GM18499 (cell line): ENCODE results near the gene TINCR.
"Not testable (repeated sequence)": the region's sequence is repeated elsewhere in the genome, so short reads cannot be mapped to it uniquely, and the experiment has no call there.

ENCODE experiments used
- ATAC-seq: cut with Tn5 transposase; IDR thresholded peaks from one replicate; pipeline ENCODE4 v1.9.1; 2021; ENCODE audit warnings: moderate number of reproducible peaks; ENCODE audit not compliant: insufficient read depth, unreplicated experiment

The TINCR gene

GRCh38 chr19:5567360-5567969 is at the start of gene TINCR:
TSS of gene TINCR (minus strand) at chr19:5567953.
- no peak for ATAC-seq

GRCh38 chr19:5617080-5617479 is 49.3 kb upstream of the TINCR start:
- ATAC-seq = no peak

- no peak for ATAC-seq
Observed at GRCh38 chr19:5615756-5616327, 48.1 kb upstream of the TINCR start.

- no peak for ATAC-seq
Observed at GRCh38 chr19:5612891-5613865, 45.4 kb upstream of the TINCR start.

- ATAC-seq = no peak
Observed at GRCh38 chr19:5609881-5610448, 42.2 kb upstream of the TINCR start.

GRCh38 chr19:5608766-5609165 is 41.0 kb upstream of the TINCR start:
- not testable (repeated sequence) for ATAC-seq

- ATAC-seq = no peak
Observed at GRCh38 chr19:5608291-5608690, 40.5 kb upstream of the TINCR start.

- no peak for ATAC-seq
Observed at GRCh38 chr19:5607318-5608275, 39.8 kb upstream of the TINCR start.

GRCh38 chr19:5605362-5605761 is 37.6 kb upstream of the TINCR start:
- ATAC-seq = no peak

GRCh38 chr19:5603626-5604025 is 35.9 kb upstream of the TINCR start:
- no peak for ATAC-seq

GRCh38 chr19:5600797-5601196 is 33.0 kb upstream of the TINCR start:
- no peak for ATAC-seq

- ATAC-seq = no peak
Observed at GRCh38 chr19:5595745-5596144, 28.0 kb upstream of the TINCR start.

- no peak for ATAC-seq
Observed at GRCh38 chr19:5595129-5595528, 27.4 kb upstream of the TINCR start.

- no peak for ATAC-seq
Observed at GRCh38 chr19:5594521-5594950, 26.8 kb upstream of the TINCR start.

GRCh38 chr19:5593343-5594255 is 25.8 kb upstream of the TINCR start:
- ATAC-seq = no peak

GRCh38 chr19:5592531-5593342 is 25.0 kb upstream of the TINCR start:
- no peak for ATAC-seq

GRCh38 chr19:5591476-5591875 is 23.7 kb upstream of the TINCR start:
- ATAC-seq = no peak

GRCh38 chr19:5590865-5591154 is 23.1 kb upstream of the TINCR start:
- no peak for ATAC-seq
